Activated CD8-positive, alpha-beta memory T cell treated with anti-CD3 and anti-CD28 coated beads for 4 hours (primary cell): ENCODE data around the gene RBM46.

ENCODE experiments used
- DNase-seq, 2 donors: peaks; one replicate each; pipeline ENCODE4 v3.0.0-alpha.2; 2020; ENCODE audit warnings: low read depth in 2 of 2

RBM46 gene, protein sequence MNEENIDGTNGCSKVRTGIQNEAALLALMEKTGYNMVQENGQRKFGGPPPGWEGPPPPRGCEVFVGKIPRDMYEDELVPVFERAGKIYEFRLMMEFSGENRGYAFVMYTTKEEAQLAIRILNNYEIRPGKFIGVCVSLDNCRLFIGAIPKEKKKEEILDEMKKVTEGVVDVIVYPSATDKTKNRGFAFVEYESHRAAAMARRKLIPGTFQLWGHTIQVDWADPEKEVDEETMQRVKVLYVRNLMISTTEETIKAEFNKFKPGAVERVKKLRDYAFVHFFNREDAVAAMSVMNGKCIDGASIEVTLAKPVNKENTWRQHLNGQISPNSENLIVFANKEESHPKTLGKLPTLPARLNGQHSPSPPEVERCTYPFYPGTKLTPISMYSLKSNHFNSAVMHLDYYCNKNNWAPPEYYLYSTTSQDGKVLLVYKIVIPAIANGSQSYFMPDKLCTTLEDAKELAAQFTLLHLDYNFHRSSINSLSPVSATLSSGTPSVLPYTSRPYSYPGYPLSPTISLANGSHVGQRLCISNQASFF

DNA sequence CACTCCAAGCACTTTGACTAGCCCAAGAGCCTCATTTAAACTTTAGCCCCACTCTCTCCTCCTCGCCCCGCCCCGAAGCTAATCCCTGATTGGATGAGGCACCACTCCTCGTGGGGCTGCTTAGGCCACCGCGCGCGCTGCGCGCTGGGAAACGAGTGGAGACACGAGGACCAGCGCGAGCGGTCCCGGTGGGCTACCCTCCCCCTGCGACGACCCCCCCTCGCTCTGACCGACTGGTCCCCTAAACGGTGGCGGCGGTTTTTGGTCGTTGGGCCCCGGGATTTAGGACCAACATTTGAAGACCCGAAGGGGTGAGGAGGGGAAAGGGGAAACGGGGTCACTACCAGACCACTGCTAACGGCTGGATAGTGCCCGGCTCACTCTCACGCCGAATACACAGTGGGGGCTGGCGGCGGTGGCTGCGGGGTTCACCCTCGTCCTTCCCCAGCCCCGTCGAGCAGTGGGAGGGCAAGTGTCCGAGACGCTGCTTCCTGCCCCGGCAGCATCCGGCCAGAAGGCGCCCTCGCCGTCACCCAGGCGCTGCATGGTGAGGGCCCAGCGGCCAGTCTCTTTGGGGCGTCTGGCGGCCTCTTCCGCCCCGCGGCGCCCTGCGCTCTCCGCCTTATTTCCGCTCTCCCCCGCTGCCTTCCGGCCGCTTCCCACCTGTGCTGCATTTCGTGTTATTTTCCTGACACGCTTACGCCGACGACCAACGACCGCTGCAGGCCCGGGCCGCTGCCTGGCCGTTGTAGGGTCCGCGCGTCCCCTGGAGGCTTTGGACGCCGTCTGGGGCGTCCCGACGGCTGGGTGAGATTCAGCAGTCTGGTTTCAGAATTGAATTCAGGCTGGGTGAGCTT lies at the start of gene RBM46:
Gene RBM46, plus strand, starts transcription at position 147 of the 857 bp plus-strand sequence. CDS start 15,481 bp downstream, outside the sequence.
- DNase-seq = no peak

DNA sequence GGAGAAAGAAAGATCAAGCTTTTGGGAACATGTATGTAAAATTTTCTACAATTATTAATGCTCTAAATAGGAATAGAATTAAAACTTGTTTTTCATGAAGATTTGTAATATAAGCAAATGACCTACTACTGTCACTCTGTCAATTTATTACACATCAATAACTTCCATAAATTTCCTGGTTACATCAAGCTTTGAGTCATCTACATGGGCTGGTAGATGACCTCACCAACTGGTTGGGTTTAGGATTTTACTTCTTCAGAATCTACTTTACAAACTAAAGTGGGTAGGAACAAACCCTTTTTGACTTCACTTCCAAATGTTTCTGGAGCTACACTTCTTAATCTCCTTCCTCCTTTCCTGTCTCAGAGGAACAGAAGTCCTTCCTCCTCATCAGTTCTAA lies 49.3 kb upstream of the RBM46 start:
- no peak for DNase-seq

DNA sequence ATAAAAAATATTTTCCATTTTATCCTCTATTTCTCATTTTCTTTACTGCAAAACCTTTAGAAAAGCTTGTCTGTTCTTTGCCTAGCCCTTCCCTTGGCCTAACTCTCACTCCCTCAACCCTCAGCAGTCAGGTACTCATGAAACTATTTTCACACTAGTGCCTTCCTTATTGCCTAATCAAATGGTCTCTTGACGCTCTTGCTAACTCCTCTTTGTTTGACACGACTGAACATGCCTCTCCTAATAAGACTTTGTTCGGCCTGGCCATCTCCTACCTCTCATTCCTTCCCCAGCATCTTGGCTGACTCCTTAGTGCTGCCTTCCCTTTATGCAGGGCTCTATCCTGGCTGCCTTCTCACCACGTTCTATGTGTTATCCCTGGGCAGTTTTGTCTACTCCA lies 48.4 kb upstream of the RBM46 start:
- no peak for DNase-seq

GRCh38 chr4:154736770-154737169 lies 44.3 kb upstream of the RBM46 start:
- no peak for DNase-seq

DNA sequence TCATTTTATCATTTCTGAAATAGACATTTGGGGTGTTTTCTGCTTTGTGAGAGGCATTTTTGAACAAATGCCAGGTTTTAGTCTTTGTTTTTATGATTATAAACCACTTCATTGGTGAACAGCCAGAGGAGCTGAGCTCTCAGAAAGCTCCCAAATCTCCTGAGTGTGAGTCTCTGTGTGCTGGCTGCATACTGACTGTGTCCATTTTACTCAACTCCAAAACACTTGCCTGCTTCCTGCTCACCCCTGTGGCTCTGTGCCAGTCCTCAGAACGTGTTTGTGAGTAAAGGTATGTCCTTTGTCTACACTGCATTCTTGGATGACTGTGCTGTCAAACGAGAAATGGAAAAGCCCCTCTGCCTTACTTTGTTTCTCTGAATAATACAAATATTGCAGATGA lies 42.6 kb upstream of the RBM46 start:
- no peak for DNase-seq

GRCh38 chr4:154739111-154739510 lies 42.0 kb upstream of the RBM46 start:
- DNase-seq = no peak

- no peak for DNase-seq
Measured at GRCh38 chr4:154740462-154740861, 40.6 kb upstream of the RBM46 start.

DNA sequence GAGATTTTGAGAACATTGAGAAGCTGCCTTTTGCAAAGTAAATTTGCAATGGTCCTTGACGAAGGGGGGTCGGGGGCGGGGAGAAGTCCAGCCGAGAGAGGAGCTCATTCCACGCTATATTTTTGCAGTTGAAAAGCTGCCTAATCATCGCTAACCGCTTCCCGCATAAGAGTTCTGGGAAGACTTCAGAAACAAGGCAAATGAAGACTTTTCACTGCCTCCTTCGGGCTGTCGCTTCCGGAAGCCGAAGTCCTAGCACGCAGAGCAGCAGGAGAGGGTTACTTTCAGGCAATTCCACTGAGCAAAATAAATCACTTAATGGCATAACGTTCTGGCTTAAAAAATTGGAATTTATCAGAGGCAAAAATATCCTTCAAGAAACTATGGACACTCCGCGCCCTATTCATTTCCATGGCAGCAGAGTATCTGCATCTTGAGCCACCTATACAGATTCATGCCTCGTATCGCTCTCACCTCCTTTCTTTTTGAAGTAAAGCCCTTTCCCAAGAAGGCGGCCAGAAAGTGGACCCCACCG lies 39.9 kb upstream of the RBM46 start:
- no peak for DNase-seq

DNA sequence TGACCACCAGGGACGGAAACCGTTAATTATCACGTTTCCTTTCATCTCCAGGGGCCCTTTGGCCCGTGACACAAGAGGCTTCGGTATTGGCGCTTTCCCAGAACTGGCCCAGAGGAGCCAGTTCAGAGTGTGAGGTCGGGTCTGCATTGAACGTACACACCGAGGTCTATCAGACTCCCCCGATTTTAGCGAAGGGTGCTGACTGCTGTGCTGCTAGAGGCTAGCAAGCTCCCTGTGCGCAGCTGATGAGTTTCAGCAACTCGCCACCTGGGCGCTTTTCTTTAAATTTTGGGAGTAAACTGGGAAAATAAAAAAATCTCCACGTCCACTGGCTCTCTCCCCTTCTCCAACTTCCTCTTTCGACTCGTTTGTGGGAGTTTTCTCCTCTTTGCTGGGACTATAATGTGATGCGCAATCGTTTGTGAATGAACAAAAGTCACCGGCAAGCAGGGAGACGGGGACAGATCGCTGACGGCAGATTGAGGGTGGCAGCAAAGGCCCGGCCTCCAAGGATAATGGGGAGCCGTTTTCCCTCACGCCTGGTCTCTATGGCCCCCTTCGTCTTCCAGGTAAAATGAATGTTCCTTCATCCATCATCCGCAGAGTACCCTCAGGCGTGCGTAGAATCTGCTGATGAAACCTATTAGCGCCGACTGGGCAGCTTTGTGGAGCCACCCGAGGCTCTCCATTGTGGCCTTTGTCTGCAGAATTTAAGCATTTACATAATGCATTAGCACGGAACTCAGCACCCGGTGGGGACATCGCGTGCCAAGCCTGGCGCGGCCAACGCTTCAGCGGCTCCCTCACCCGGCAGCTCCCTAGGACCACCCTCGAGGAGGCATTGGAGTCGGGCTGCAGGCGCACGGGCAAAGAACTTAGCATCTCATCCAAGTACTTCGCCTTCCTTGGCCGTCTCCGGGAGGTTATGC lies 38.9 kb upstream of the RBM46 start:
- no peak for DNase-seq

GRCh38 chr4:154743683-154744340 lies 37.3 kb upstream of the RBM46 start, which contains the start of gene LRAT:
TSS of gene LRAT (plus strand) at chr4:154744000. CDS start at chr4:154744327, 327 bp downstream.
- DNase-seq = no peak

DNA sequence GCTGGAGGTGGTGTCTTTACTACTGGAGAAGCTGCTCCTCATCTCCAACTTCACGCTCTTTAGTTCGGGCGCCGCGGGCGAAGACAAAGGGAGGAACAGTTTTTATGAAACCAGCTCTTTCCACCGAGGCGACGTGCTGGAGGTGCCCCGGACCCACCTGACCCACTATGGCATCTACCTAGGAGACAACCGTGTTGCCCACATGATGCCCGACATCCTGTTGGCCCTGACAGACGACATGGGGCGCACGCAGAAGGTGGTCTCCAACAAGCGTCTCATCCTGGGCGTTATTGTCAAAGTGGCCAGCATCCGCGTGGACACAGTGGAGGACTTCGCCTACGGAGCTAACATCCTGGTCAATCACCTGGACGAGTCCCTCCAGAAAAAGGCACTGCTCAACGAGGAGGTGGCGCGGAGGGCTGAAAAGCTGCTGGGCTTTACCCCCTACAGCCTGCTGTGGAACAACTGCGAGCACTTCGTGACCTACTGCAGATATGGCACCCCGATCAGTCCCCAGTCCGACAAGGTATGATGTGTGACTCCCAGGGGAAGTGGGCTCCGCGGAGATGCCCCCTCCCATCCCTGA lies 36.6 kb upstream of the RBM46 start:
- DNase-seq = no peak

GRCh38 chr4:154757713-154758112 lies 23.4 kb upstream of the RBM46 start:
- DNase-seq = no peak

DNA sequence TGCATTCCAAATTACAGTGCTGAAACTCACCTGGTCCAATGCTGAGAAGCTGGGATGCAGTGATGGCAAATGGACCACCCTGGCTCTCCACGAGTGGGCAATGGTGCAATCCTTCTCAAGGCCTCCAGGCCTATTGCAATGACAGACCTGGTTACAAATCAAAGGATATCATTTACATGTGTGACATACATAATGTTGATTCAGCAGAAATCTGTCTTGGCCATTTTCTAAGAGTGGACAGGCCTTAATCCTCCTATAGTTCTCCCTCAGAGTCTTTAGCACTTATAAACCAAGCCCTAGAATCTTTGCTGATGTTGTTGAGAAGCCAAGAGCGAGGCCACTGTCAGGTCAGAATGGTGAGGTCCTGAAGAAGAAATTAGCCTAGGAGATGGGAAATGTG lies 20.2 kb upstream of the RBM46 start:
- no peak for DNase-seq

DNA sequence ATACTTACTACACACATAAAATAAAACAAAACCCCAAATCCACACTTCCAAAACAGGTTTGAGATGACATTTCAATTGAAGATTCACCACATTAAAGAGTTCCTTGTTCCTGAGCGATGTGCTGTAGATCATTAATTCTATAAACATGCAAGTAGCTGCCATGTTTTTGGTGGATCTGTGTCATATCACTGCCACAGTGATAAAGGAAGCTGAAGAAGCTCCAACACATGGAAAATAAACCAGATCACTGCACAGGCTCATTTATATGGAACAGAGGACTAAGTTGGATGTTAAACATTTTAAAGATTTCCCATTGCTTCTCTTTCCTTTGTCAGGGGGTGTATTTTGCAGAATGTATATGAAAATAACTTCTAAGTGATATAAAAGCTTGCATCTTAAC lies 2.8 kb upstream of the RBM46 start:
- DNase-seq = no peak

- no peak for DNase-seq
Measured at GRCh38 chr4:154779362-154779947, 1.6 kb upstream of the RBM46 start.

DNA sequence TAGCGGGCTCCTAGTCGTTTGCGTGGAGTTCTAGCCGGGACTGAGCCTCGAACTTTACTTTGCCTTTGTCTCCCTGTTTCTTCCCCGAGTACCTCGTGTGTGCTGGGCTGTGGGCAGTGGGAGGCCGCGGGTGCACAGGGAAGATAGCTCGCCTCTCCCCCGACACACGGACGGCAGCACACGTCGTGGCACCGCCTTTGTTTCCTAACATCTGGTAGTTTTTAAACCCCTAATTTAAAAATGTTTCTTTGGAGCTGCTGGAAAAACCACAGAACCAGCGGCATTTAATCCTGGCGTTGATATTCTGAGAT lies 866 bp downstream of the RBM46 start:
- DNase-seq = no peak

- DNase-seq = no peak
Measured at GRCh38 chr4:154807042-154807630, 26.1 kb downstream of the RBM46 start.

- DNase-seq = no peak
Measured at GRCh38 chr4:154818230-154818629, 37.2 kb downstream of the RBM46 start.

DNA sequence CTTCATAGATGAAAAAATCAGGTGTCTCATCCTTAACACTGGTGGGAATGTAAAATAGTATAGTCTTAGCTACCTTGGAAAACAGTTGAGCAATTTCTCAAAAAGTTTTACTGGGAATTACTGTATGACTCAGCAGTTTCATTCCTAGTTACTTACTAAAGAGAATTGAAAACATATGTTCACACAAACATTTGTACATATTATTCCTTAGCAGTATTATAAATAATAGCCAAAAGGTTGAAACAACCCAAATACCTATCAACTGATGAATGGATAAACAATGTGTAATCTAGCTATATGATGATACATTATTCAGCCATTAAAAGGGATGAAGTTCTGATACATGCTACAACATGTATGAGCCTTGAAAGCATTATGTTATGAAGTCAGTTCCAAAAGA lies 41.7 kb downstream of the RBM46 start:
- DNase-seq = no peak

DNA sequence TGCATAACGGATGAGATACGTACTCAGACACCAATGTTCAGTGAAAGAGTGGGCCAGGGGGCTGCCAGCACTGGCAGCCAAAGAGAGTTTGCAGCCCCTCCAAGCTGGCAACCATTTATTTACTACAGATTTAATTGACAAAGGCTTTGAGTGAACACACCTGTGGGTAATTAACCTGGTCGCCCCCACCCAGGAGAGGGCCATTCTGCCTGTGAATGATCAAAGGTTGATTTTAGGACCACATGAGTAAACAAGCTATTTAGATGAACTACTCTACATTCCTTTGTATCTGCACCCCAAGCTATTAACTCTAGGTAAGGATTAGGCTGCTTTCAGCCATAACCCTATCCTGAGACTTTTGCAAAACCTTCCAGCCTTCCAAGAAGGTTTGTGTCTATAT lies 55.0 kb downstream of the RBM46 start:
- DNase-seq = no peak
